ENCODE results near the gene ZNF487. TPM values are rescaled to one million over a fixed set of nuclear protein-coding genes. Genes with fewer than 3 reads are reported as not detected.

Gene ZNF487
- total and polyA plus RNA-seq, 2 of the 13 experiments (the other 11 are each of a cell fraction or from before 2014, with no cell fraction given) = 7.4 to 8.8 TPM

- no peak for TF ChIP-seq AFF4 (CRISPR knock-in tag; IDR thresholded peaks at IDR 0.05)
- no peak for TF ChIP-seq TBL1XR1 (IDR thresholded peaks at IDR 0.05; ENCODE audit: borderline replicate concordance, low read length, partially characterized antibody)
- TF ChIP-seq ZFP36L1 (CRISPR knock-in tag; IDR thresholded peaks at IDR 0.05) = peak; percentile 80; the same call in 1 of the 2 replicates
- peak; percentile 79; the same call in 1 of the 2 replicates for TF ChIP-seq NR0B2 (CRISPR knock-in tag; IDR thresholded peaks at IDR 0.05)
Observed at GRCh38 chr10:43408710-43409384, 28.1 kb upstream of the ZNF487 start, which contains the start of gene HNRNPF (continued).

- H3K27me3 ChIP-seq (ENCODE audit: control insufficient read depth in 1 of 2, insufficient read depth in 2 of 2, low read length in 2 of 2) = no peaks in the 10 kb centered on the region; a peak in 1 of 5 replicates
- TSS peak; percentile 83 for BruUV-seq (replicated peaks)
- FAIRE-seq (no peak), DNase-seq (ENCODE audit: low spot score) (no peak), ATAC-seq (no peak)
- peaks cover 52% of the 10 kb centered on the region for H3K4me1 ChIP-seq (ENCODE audit: insufficient read depth, low read length)
- H2AFZ ChIP-seq (ENCODE audit: low read length) = no peak overlapping the region
- peaks cover 31% of the 10 kb centered on the region for H4K20me1 ChIP-seq (ENCODE audit: insufficient read depth, low read length)
- H3K4me2 ChIP-seq (ENCODE audit: low read depth, low read length) = peak overlapping the region; percentile 88
- WGBS (ENCODE audit: low lambda C conversion rate) = 55% methylated on average over 46 of the region's 46 CpGs
- ChIA-PET CTCF (ENCODE audit: low intra/inter-chr PET ratio, low total read pairs) (no interaction called here), POLR2A (interaction anchor here (0.7 to 2.5 kb wide), 9 partner anchors 10 to 1569 kb away, joined by 3 to 33 read pairs (median 6); partner anchors contain the start of genes DEPP1 and ZNF487)
- peaks cover 47% of the 10 kb centered on the region for H3K79me2 ChIP-seq (ENCODE audit: insufficient read depth, low read length)
- intact Hi-C loops (cut with micrococcal nuclease; ENCODE audit: unreplicated experiment) (loop anchor here (1.0 kb wide), 1 partner anchor 11 kb away; no protein-coding TSS in a partner anchor), in situ Hi-C loops (cut with HindIII; ENCODE audit: extremely low pct_ligation_motif_present, low pct_unique_long_range_greater_than_20kb) (loop anchor here (25.0 kb wide), 1 partner anchor 1553 kb away; the partner anchor contains the start of gene RASSF4)
- no peaks in the 10 kb centered on the region for H3K36me3 ChIP-seq (replicated peaks in 1 of 2; ENCODE audit: control insufficient read depth in 1 of 2, insufficient read depth in 2 of 2, low read length in 2 of 2)
- no peaks in the 10 kb centered on the region for H3K9me3 ChIP-seq (ENCODE audit: low read length)
- peak overlapping the region; percentile 92 for H3K9ac ChIP-seq (ENCODE audit: insufficient read depth, low read depth, low read length)
- H3K4me3 ChIP-seq (replicated peaks in 1 of 3; ENCODE audit: insufficient read depth in 1 of 3, low read depth in 2 of 3, low read length in 3 of 3) = peak overlapping the region; percentile 63 to 95 (median 80); a peak in 5 of 6 replicates
- peak overlapping the region; percentile 100 for H3K27ac ChIP-seq (ENCODE audit: extremely low read length, insufficient read depth, low read length)
- TF ChIP-seq ZNF780A (CRISPR knock-in tag; IDR thresholded peaks at IDR 0.05) = no peak
- TF ChIP-seq TSC22D2 (CRISPR knock-in tag; IDR thresholded peaks at IDR 0.05; ENCODE audit: borderline replicate concordance) = no peak
- TF ChIP-seq ZNF747 (CRISPR knock-in tag; IDR thresholded peaks at IDR 0.05; ENCODE audit: borderline replicate concordance) = no peak
- no peak for TF ChIP-seq NAIF1 (CRISPR knock-in tag; IDR thresholded peaks at IDR 0.05; ENCODE audit: borderline replicate concordance)
- no peak for TF ChIP-seq ZBTB43 (CRISPR knock-in tag; conservative IDR thresholded peaks at IDR 0.05)
- TF ChIP-seq ZNF615 (CRISPR knock-in tag; IDR thresholded peaks at IDR 0.05; ENCODE audit: borderline replicate concordance) = no peak
- no peak for TF ChIP-seq ZNF782 (CRISPR knock-in tag; IDR thresholded peaks at IDR 0.05; ENCODE audit: borderline replicate concordance)
- no peak for TF ChIP-seq MZF1 (CRISPR knock-in tag; IDR thresholded peaks at IDR 0.05; ENCODE audit: borderline replicate concordance)
- no peak for TF ChIP-seq HOXA7 (CRISPR knock-in tag; IDR thresholded peaks at IDR 0.05)
- TF ChIP-seq CHD2 (IDR thresholded peaks at IDR 0.05; ENCODE audit: low read depth, low read length) = no peak
Observed at GRCh38 chr10:43409385-43410109, 27.4 kb upstream of the ZNF487 start.

All from HepG2 (cell line).